ENCODE data around the gene XRRA1. TPM values are rescaled to one million over a fixed set of nuclear protein-coding genes. Genes with fewer than 3 reads are reported as not detected.
"Not testable (repeated sequence)": the region's sequence is repeated elsewhere in the genome, so short reads cannot be mapped to it uniquely, and the experiment has no call there.

Gene XRRA1
- polyA plus RNA-seq, 3 donors, result 1.2 to 3.6 (median 3.5) TPM

GRCh38 chr11:74826901-74827300 lies 122.0 kb downstream of the XRRA1 start:
- Histone ChIP-seq H3K9me3 (replicated peaks in 1 of 2; ENCODE audit: control insufficient read depth in 1 of 2, insufficient read depth in 1 of 2, low read length in 2 of 2) (peaks cover 23 to 42% of the 10 kb centered on the region in 2 donors), H3K79me2 (ENCODE audit: insufficient read depth, low read length) (no peaks in the 10 kb centered on the region), H3K36me3 (replicated peaks in 1 of 2; ENCODE audit: control insufficient read depth in 1 of 2, insufficient read depth in 2 of 2, low read length in 2 of 2) (peaks cover 20 to 73% of the 10 kb centered on the region in 2 donors), H3K4me1 (ENCODE audit: control insufficient read depth in 1 of 2, insufficient read depth in 2 of 2, low read length in 2 of 2) (no peaks in the 10 kb centered on the region), H3K27me3 (ENCODE audit: control insufficient read depth in 2 of 2, insufficient read depth in 2 of 2, low read length in 2 of 2) (no peaks in the 10 kb centered on the region), H4K20me1 (ENCODE audit: insufficient read depth, low read length) (peaks cover 18% of the 10 kb centered on the region), H3K4me2 (replicated peaks; ENCODE audit: extremely low read depth, low read length, poor library complexity, severe bottlenecking) (no peak overlapping the region), H2AFZ (ENCODE audit: insufficient read depth, low read depth, low read length, poor library complexity, severe bottlenecking) (no peak overlapping the region), H3K9ac (ENCODE audit: insufficient read depth, low read length, poor library complexity, severe bottlenecking) (no peak overlapping the region), H3K27ac (ENCODE audit: low read depth in 1 of 2, low read length in 2 of 2) (no peak overlapping the region), H3K4me3 (replicated peaks in 1 of 3; ENCODE audit: low read depth in 2 of 3, low read length in 3 of 3) (no peak overlapping the region)
- no peak for TF ChIP-seq CTCF (IDR thresholded peaks at IDR 0.05)
- no peak overlapping the region for H3K4me3 Mint-ChIP-seq
- peaks cover 0 to 4% (median 0%) of the 10 kb centered on the region in 3 donors for H3K27me3 Mint-ChIP-seq (ENCODE audit: low read depth in 3 of 3)
- WGBS (ENCODE audit: insufficient coverage), result 98% methylated on average over 4 of the region's 4 CpGs
- no peak overlapping the region for H3K27ac Mint-ChIP-seq
- DNase-seq, result no peak
- no peaks in the 10 kb centered on the region for H3K4me1 Mint-ChIP-seq
- intact Hi-C loops (cut with micrococcal nuclease), result no loop called here
- peaks cover 77 to 81% of the 10 kb centered on the region in 2 donors for H3K36me3 Mint-ChIP-seq
- peaks cover 31 to 54% (median 43%) of the 10 kb centered on the region in 7 donors for H3K9me3 Mint-ChIP-seq

GRCh38 chr11:74825596-74825995 lies 123.3 kb downstream of the XRRA1 start:
- H3K27me3 ChIP-seq (ENCODE audit: control insufficient read depth in 2 of 2, insufficient read depth in 2 of 2, low read length in 2 of 2); intact Hi-C loops (cut with micrococcal nuclease); H3K27ac Mint-ChIP-seq; DNase-seq; H3K27me3 Mint-ChIP-seq (ENCODE audit: low read depth in 3 of 3); H3K4me3 Mint-ChIP-seq; H3K27ac ChIP-seq (ENCODE audit: low read depth in 1 of 2, low read length in 2 of 2); H3K4me2 ChIP-seq (replicated peaks; ENCODE audit: extremely low read depth, low read length, poor library complexity, severe bottlenecking); H2AFZ ChIP-seq (ENCODE audit: insufficient read depth, low read depth, low read length, poor library complexity, severe bottlenecking); H3K4me1 Mint-ChIP-seq; H3K79me2 ChIP-seq (ENCODE audit: insufficient read depth, low read length); H3K9ac ChIP-seq (ENCODE audit: insufficient read depth, low read length, poor library complexity, severe bottlenecking); H3K4me1 ChIP-seq (ENCODE audit: control insufficient read depth in 1 of 2, insufficient read depth in 2 of 2, low read length in 2 of 2); H3K4me3 ChIP-seq (replicated peaks in 1 of 3; ENCODE audit: low read depth in 2 of 3, low read length in 3 of 3): not testable (repeated sequence)
- peaks cover 77 to 92% of the 10 kb centered on the region in 2 donors for H3K36me3 Mint-ChIP-seq
- H3K36me3 ChIP-seq (replicated peaks in 1 of 2; ENCODE audit: control insufficient read depth in 1 of 2, insufficient read depth in 2 of 2, low read length in 2 of 2), result peaks cover 26 to 74% of the 10 kb centered on the region in 2 donors
- peaks cover 23 to 42% of the 10 kb centered on the region in 2 donors for H3K9me3 ChIP-seq (replicated peaks in 1 of 2; ENCODE audit: control insufficient read depth in 1 of 2, insufficient read depth in 1 of 2, low read length in 2 of 2)
- peaks cover 21% of the 10 kb centered on the region for H4K20me1 ChIP-seq (ENCODE audit: insufficient read depth, low read length)
- no CpG with 5 or more reads among the region's 2 CpGs for WGBS (ENCODE audit: insufficient coverage)
- peaks cover 31 to 56% (median 47%) of the 10 kb centered on the region in 7 donors for H3K9me3 Mint-ChIP-seq
